Activated CD4-positive, alpha-beta T cell treated with anti-CD3 and anti-CD28 coated beads, Interleukin-2, amount 10 ng/mL, durations not matched to agents 7 days and 5 days (primary cell): ENCODE results near the gene CALY. TPM values are rescaled to one million over a fixed set of nuclear protein-coding genes. Genes with fewer than 3 reads are reported as not detected.

Source experiments
- CTCF ChIA-PET: fragments of 350-600 bp; sonication (Branson Sonifier 250); formaldehyde crosslinking; loops from one replicate; lab custom pipeline; 2021; ENCODE audit warnings: antibody characterized with exemption; lab: Charles Lee
- POLR2A ChIA-PET: fragments of 350-600 bp; sonication (Branson Sonifier 250); formaldehyde crosslinking; loops from one replicate; lab custom pipeline; 2021; ENCODE audit warnings: antibody characterized with exemption; lab: Charles Lee
- DNase-seq: peaks from one replicate; pipeline ENCODE4 v3.0.0-alpha.2; 2020
- H3K27ac Mint-ChIP-seq: one replicate; pipeline ENCODE4 v1.8.0; 2021; ENCODE audit warnings: mild to moderate bottlenecking, moderate library complexity, mixed read lengths
- H3K27me3 Mint-ChIP-seq: one replicate; pipeline ENCODE4 v1.8.0; 2021; ENCODE audit warnings: mixed read lengths
- H3K36me3 Mint-ChIP-seq: one replicate; pipeline ENCODE4 v1.8.0; 2021; ENCODE audit warnings: low read depth, mixed read lengths
- H3K4me1 Mint-ChIP-seq: one replicate; pipeline ENCODE4 v1.8.0; 2021; ENCODE audit warnings: mixed read lengths
- H3K4me3 Mint-ChIP-seq: one replicate; pipeline ENCODE4 v1.8.0; 2021; ENCODE audit warnings: mild to moderate bottlenecking, moderate library complexity, mixed read lengths
- H3K9me3 Mint-ChIP-seq: one replicate; pipeline ENCODE4 v1.8.0; 2021; ENCODE audit warnings: mixed read lengths
- total RNA-seq, 2 experiments: library from RNA; stranded (reverse); gene quantifications; one replicate each; pipeline ENCODE4 v1.2.3, GENCODE V29; 2021

The CALY gene
- total RNA-seq, 2 experiments from 2014 or later: not detected

DNA sequence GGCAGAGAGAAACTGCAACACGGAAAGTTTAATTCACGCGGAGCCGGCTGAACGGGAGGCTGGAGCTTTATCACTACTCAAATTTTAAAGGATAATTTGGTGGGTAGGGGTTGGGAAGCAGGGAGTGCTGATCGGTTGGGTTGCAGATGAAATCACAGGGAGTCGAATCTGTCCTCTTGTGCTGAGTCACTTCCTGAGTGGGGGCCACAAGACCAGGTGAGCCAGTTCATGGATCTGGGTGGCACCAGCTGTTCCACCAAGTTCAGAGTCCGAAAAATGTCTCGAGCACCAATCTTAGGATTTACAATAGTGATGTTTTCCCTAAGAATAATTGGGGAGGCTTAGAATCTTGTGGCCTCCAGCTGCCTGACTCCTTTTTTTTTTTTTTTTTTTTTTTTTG, 6.9 kb upstream of the CALY start:
- H3K27ac Mint-ChIP-seq: no peak overlapping the region
- POLR2A ChIA-PET: no interaction called here
- H3K27me3 Mint-ChIP-seq: peaks cover 26% of the 10 kb centered on the region
- DNase-seq: no peak
- no peaks in the 10 kb centered on the region for H3K9me3 Mint-ChIP-seq
- CTCF ChIA-PET: interaction anchor here (1.6 kb wide), 1 partner anchor 14 kb away, joined by 3 read pairs; no protein-coding TSS in a partner anchor
- no peaks in the 10 kb centered on the region for H3K36me3 Mint-ChIP-seq
- H3K4me1 Mint-ChIP-seq: peaks cover 3% of the 10 kb centered on the region
- no peak overlapping the region for H3K4me3 Mint-ChIP-seq

DNA sequence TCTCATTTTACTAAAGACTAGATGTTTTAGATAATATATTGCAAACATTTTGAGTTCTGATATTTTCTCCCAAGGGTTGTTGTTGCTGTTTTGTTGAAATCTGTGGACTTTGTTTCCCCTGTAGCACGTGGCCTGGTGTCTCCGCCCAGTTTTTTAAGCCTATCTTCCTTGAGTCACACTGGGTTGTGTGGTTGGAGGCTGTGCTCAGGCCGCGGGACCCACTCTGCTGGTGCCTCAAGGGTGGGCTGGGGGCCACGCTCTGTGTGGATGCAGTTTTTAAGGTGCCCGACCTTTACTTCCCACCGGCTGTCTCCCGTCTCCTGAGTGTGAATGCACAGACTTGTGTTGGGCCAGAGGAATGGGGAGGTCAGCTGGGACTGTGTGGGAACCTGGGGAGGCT, 6.2 kb upstream of the CALY start:
- Mint-ChIP-seq H3K36me3 (no peaks in the 10 kb centered on the region), H3K27ac (no peak overlapping the region)
- CTCF ChIA-PET: no interaction called here

DNA sequence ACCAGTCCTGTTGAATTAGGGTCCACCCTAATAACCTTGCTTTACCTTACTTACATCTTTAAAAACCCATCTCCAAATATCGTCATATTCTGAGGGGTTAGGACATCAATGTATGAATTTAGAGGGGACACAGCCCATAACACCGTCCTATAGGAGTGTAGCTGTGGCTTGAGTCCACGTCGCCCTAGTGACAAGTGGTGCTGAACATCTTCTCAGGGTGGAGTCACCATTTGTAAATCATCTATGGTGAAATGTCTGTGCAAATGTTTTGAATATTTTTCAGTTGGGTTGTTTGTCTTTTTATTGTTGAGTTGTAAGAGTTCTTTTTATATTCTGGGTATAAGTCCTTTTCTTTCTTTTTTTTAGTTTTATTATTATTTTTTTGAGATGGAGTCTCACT, 5.3 kb upstream of the CALY start:
- no peak overlapping the region for H3K4me3 Mint-ChIP-seq
- DNase-seq: no peak
- H3K27ac Mint-ChIP-seq: no peak overlapping the region
- peaks cover 26% of the 10 kb centered on the region for H3K27me3 Mint-ChIP-seq
- H3K9me3 Mint-ChIP-seq: no peaks in the 10 kb centered on the region
- H3K36me3 Mint-ChIP-seq: no peaks in the 10 kb centered on the region
- ChIA-PET POLR2A (no interaction called here), CTCF (interaction anchor here (1.4 kb wide), 1 partner anchor 12 kb away, joined by 6 read pairs; no protein-coding TSS in a partner anchor)
- peaks cover 3% of the 10 kb centered on the region for H3K4me1 Mint-ChIP-seq

More for the DNA sequence above, 6.2 kb upstream of the CALY start:
- H3K9me3 Mint-ChIP-seq: no peaks in the 10 kb centered on the region
- H3K27me3 Mint-ChIP-seq: peaks cover 26% of the 10 kb centered on the region
- POLR2A ChIA-PET: no interaction called here
- no peak for DNase-seq
- H3K4me3 Mint-ChIP-seq: no peak overlapping the region
- H3K4me1 Mint-ChIP-seq: peaks cover 3% of the 10 kb centered on the region

DNA sequence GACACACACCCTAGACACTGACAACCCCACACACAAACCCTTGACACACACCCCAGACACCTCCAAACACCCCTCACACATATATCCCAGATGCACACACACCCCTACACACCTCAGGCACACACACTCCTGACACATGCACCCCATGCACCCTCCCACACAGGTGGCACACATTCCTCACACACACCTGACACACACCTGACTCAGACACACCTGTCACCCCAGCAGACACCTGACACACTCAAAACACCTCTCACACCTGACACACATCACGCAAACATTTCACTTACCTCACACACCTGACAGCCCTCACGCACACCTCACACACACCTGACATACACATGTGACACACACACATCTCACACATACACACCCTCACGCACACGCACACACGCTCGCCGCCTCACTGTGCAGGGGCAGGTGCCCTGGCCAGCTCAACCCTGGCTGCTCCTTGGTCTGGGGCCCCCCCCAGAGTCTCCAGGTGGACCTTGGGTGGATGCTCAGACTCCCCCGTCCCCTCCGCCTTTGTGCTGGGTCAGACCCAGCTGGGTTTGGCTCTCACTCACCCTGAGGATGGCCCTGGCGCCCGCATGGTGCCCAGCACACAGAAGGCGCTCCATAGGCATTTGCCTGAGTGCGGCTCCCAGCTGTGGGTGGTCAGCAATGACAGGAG, 3.1 kb upstream of the CALY start:
- no peak for DNase-seq
- Mint-ChIP-seq H3K27ac (no peak overlapping the region), H3K4me3 (no peak overlapping the region), H3K27me3 (peaks cover 26% of the 10 kb centered on the region), H3K9me3 (no peaks in the 10 kb centered on the region), H3K4me1 (peaks cover 4% of the 10 kb centered on the region), H3K36me3 (no peaks in the 10 kb centered on the region)
- ChIA-PET CTCF (no interaction called here), POLR2A (no interaction called here)

DNA sequence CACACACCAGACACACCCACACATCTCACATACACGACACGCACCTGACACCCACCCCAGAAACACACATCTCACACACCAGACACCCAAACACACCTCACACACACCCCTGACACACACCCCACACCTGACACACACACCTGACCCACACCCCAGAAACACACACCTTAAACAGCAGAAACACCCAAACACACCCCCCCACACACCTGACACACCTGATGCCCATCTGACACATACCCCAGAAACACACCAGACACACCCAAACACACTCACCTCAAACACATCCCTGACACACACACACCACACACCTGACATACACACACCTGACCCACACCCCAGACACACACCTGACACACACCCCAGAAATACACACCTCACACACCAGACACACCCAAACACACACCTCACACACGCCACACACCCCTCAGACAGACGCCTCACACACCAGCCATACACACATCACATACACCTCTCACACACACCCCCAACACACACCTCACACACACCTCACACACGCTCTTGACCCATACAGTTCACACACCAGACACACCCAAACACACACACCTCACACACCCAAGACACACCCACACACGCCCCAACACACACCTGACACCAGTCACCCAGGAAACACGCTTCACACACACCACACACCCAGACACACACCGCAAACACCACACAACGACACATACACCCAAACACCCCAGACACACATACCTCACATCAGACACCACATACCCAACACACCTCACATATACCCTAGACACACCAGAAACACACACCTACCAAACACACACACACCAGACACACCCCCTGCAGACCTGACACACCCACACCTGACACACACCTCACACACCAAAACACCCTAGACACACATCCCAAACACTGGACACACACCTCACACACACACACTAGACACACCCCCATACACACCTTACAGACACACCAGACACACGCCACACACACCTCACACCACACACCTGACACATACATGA, 1.7 kb upstream of the CALY start:
- no peak for DNase-seq
- Mint-ChIP-seq H3K9me3 (no peaks in the 10 kb centered on the region), H3K4me3 (no peak overlapping the region), H3K36me3 (no peaks in the 10 kb centered on the region), H3K4me1 (peaks cover 4% of the 10 kb centered on the region), H3K27ac (no peak overlapping the region), H3K27me3 (peaks cover 32% of the 10 kb centered on the region)
- ChIA-PET POLR2A (no interaction called here), CTCF (no interaction called here)

DNA sequence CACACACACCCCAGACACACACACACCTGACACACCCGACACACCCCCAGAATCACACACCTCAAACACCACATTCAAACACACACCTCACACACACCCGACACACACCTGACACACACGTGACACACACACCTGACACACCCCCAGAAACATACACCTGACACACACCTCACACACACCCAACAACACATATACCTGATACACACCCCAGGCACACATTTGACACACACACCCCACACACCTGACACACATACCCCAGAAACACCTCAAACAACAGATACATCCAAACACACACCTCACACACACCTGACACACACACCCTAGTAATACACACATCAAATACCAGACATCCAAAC, 652 bp upstream of the CALY start:
- no peaks in the 10 kb centered on the region for H3K36me3 Mint-ChIP-seq
- no peak overlapping the region for H3K4me3 Mint-ChIP-seq
- ChIA-PET CTCF (no interaction called here), POLR2A (no interaction called here)
- H3K27ac Mint-ChIP-seq: no peak overlapping the region
- H3K9me3 Mint-ChIP-seq: no peaks in the 10 kb centered on the region
- H3K4me1 Mint-ChIP-seq: peaks cover 3% of the 10 kb centered on the region
- H3K27me3 Mint-ChIP-seq: peaks cover 33% of the 10 kb centered on the region
- no peak for DNase-seq

DNA sequence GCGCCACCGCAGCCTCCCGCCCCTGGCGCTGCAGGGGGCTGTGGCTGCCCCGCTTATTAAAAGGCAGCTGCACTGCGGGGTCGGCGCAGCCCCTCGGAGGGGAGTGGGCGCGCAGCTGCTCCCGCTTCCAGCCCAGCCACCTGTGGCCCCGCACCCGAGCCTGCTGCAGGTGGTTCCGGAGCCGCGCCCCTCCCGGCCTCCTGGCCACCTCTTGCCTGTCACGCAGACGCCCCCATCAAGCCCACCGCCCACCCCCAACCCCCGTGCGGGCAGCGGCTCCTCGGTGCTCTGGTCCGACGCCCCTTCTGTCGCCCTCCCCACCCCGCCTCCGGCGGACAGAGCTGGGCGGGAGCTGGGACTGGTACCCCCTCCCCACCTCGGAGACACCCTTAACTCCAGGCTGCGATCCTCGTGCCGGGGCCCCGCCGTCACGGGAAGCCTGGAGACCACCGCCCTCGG, 549 bp downstream of the CALY start:
- Mint-ChIP-seq H3K4me1 (peaks cover 3% of the 10 kb centered on the region), H3K9me3 (no peaks in the 10 kb centered on the region), H3K4me3 (no peak overlapping the region), H3K36me3 (no peaks in the 10 kb centered on the region), H3K27me3 (peaks cover 36% of the 10 kb centered on the region), H3K27ac (no peak overlapping the region)
- no peak for DNase-seq
- POLR2A ChIA-PET: no interaction called here
- CTCF ChIA-PET: interaction anchor here (1.2 kb wide), 1 partner anchor 29 kb away, joined by 4 read pairs; no protein-coding TSS in a partner anchor

DNA sequence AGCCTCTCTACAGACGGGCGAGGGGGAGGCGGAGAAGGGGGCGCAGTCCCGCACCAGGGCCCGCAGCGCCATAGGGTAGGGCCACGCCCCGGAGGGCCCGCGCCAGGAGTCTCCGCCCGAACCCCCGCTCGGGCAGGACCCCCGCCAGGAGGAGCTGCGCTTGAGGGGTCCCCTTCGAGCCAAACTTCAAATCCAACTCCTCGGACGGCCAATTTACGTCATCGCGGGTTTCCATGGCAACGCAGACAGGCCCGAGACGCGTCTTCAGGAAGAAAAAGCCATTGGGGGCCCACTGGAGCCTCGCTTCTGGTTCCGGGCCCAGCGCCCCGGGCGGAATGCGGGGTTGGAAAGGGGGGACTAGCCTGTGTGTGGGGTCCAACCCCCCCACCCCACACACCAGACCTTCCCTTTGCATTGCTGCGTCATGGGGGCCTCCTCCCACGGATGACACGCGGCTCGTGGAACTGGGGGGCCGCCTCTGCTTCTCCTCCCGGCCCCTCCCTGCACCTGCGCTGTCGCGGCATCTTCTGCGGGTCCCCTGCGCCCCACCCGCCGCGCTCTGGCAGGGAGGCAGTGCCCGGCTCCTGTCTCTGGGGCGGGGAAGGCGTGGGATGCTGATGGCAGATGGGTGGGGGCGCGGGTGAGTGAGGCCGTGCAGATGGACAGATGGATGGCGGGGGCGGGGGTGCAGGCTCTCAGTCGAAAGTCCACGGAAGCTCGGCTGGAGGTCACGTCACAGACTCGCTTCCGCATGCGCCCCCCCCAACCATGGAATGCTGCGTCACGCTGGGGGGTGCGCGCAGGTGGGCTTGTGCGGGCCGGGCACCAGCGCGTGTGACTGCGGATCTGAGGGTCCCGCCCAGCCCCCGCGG, 1.2 kb downstream of the CALY start:
- CTCF ChIA-PET: interaction anchor here (1.2 kb wide), 1 partner anchor 28 kb away, joined by 4 read pairs; no protein-coding TSS in a partner anchor
- H3K27me3 Mint-ChIP-seq: peaks cover 40% of the 10 kb centered on the region
- H3K27ac Mint-ChIP-seq: no peak overlapping the region
- peaks cover 3% of the 10 kb centered on the region for H3K4me1 Mint-ChIP-seq
- no peaks in the 10 kb centered on the region for H3K36me3 Mint-ChIP-seq
- DNase-seq: peak; percentile 78
- peak overlapping the region; percentile 19 for H3K4me3 Mint-ChIP-seq
- POLR2A ChIA-PET: no interaction called here
- no peaks in the 10 kb centered on the region for H3K9me3 Mint-ChIP-seq

DNA sequence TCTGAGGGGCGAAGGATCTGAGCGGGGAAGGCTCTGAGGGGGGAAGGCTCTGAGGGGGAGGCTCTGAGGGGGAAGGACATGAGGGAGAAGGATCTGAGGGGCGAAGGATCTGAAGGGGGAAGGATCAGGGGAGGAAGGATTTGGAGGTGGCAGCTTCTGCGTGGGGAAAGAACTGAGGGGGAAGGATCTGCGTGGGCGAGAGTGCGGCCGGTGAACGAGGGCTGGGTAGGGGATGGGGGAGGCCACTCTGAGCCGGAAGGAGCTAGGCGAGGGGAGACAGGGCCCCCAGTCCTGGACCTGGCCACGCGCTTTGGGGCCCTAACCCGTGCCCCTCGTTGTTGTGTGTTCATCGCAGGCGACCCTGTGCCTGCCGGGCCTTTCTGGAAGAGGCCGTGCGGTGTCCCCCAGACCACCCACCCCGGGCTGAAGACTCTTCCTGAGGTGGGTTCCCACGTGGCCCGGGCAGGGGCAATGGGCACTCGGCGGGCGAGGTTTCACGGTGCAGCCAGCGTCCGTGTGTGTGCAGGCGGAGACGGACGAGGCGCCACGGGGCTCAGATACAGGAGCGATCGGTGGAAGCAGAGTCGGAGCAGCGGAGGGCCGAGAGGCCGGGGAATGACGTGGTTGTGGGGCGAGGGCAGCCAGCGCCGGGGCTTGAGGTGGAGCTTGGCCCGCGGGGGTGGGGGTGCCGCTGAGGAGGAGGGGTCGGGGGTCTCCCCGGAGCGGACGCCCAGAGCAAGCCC, 2.0 kb downstream of the CALY start:
- POLR2A ChIA-PET: no interaction called here
- no peak overlapping the region for H3K4me3 Mint-ChIP-seq

DNA sequence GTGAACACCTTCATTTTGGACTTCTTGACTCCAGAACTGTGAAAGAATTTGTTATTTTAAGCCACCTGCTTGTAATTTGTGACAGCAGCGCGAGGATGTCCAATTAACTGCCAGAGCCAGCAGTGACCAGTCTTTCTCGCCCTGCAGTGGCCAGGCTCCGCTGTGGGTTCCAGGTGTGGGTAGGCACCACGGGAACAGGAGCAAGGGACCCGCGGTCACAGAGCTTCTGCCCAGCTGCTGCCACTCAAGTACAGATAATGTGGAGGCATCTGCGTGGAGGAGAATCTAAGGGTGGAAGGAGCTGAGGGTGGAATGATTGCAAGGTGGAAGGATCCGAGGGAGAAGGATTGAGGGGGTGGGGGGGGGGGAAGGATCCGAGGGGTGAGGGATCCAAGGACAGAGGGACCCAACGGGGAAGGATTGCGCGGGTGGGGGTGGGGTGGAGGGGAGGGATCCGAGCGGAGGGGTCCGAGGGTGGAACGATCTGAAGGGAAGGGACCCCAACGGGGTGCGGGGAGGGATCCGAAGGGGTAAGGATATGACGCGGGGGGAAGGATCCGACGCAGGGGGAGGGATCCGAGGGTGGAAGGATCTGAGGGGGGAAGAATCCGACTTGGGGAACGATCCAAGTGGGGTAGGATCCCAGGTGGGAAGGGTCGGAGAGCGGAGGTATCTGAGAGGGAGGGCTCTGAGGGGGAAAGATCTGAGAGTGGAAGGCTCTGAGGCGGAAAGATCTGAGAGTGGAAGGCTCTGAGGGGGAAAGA, 3.6 kb downstream of the CALY start:
- no peak for DNase-seq
- Mint-ChIP-seq H3K27ac (no peak overlapping the region), H3K27me3 (peaks cover 52% of the 10 kb centered on the region), H3K4me3 (no peak overlapping the region), H3K9me3 (no peaks in the 10 kb centered on the region), H3K36me3 (no peaks in the 10 kb centered on the region), H3K4me1 (peaks cover 5% of the 10 kb centered on the region)
- ChIA-PET CTCF (no interaction called here), POLR2A (no interaction called here)

More for the DNA sequence above, 2.0 kb downstream of the CALY start:
- H3K27ac Mint-ChIP-seq: no peak overlapping the region
- H3K9me3 Mint-ChIP-seq: no peaks in the 10 kb centered on the region
- no peaks in the 10 kb centered on the region for H3K36me3 Mint-ChIP-seq
- H3K27me3 Mint-ChIP-seq: peaks cover 42% of the 10 kb centered on the region
- H3K4me1 Mint-ChIP-seq: peaks cover 3% of the 10 kb centered on the region
- CTCF ChIA-PET: interaction anchor here (1.3 kb wide), 1 partner anchor 9 kb away, joined by 4 read pairs; no protein-coding TSS in a partner anchor
- DNase-seq: no peak

DNA sequence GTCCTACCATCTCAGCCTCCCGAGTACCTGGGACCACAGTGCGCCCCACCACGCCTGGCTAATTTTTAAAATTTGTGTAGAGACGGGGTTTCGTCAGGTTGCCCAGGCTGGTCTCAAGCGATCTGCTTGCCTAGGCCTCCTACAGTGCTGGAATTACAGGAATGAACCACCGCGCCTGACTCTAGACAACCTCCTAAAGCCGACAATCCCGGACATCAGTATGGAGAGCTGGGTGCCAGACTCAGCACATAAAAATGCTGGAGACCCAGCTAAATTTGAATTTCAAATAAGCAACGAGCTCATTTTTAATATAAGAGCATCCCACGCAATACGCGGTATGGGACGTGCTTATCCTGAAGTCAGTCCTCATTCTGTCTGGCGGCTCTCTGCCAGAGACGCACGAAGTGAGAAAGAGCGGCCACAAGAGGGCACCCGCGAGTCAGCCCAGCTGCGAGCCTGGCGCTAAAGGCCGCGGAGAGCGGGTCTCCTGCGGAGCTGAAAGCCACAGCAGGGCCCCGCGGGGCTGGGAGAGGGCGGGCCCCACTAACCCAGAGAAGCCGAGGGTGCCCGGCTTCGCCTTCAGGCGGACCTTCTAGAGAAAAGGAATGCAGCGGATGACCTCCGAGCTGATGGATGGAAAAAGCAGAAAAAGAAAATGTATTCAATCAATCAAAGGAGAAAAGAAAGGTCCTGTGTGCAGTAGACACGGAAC, 7.0 kb downstream of the CALY start:
- CTCF ChIA-PET: interaction anchor here (0.6 to 2.0 kb wide), 25 partner anchors 10 to 291 kb away, joined by 3 to 23 read pairs (median 5); partner anchors contain the start of genes FUOM and PRAP1
- H3K4me3 Mint-ChIP-seq: peak overlapping the region; percentile 13

More for the DNA sequence above, 7.0 kb downstream of the CALY start:
- peaks cover 7% of the 10 kb centered on the region for H3K4me1 Mint-ChIP-seq
- no peaks in the 10 kb centered on the region for H3K9me3 Mint-ChIP-seq
- H3K27ac Mint-ChIP-seq: peak overlapping the region; percentile 68
- no peaks in the 10 kb centered on the region for H3K36me3 Mint-ChIP-seq
- POLR2A ChIA-PET: no interaction called here
- peak; percentile 86 for DNase-seq
- H3K27me3 Mint-ChIP-seq: peaks cover 64% of the 10 kb centered on the region
